Measurements from ENCODE around the gene TIE1. TPM values are rescaled to one million over a fixed set of nuclear protein-coding genes. Genes with fewer than 3 reads are reported as not detected.
A peak's percentile ranks its signal among the peaks of the same experiment; 100 is the strongest.

Gene TIE1
- total RNA-seq, 1 donor from 2014 or later, result 48.5 TPM

GRCh38 chr1:43363283-43363934, 62.6 kb downstream of the TIE1 start:
- no peak for TF ChIP-seq CTCF (IDR thresholded peaks at IDR 0.05)
- ATAC-seq (no peak), DNase-seq (no peak)
- no peaks in the 10 kb centered on the region for H3K27me3 ChIP-seq (ENCODE audit: low read depth)
- H3K27ac ChIP-seq, result no peak overlapping the region
- H3K4me3 ChIP-seq, result no peak overlapping the region
- intact Hi-C loops (cut with DNase I), result no loop called here
- H3K36me3 ChIP-seq, result peaks cover 51% of the 10 kb centered on the region
- H3K9me3 ChIP-seq, result no peaks in the 10 kb centered on the region
- peaks cover 22% of the 10 kb centered on the region for H3K4me1 ChIP-seq

GRCh38 chr1:43363935-43364525, 63.2 kb downstream of the TIE1 start:
- Histone ChIP-seq H3K27me3 (ENCODE audit: low read depth) (no peaks in the 10 kb centered on the region), H3K36me3 (peaks cover 51% of the 10 kb centered on the region), H3K4me1 (peaks cover 27% of the 10 kb centered on the region), H3K27ac (no peak overlapping the region), H3K9me3 (no peaks in the 10 kb centered on the region), H3K4me3 (no peak overlapping the region)
- intact Hi-C loops (cut with DNase I), result no loop called here
- TF ChIP-seq CTCF (IDR thresholded peaks at IDR 0.05), result no peak
- DNase-seq (no peak), ATAC-seq (no peak)

GRCh38 chr1:43365678-43366077, 64.9 kb downstream of the TIE1 start:
- intact Hi-C loops (cut with DNase I), result no loop called here

GRCh38 chr1:43366179-43366578, 65.4 kb downstream of the TIE1 start:
- intact Hi-C loops (cut with DNase I), result no loop called here
- H3K9me3 ChIP-seq, result no peaks in the 10 kb centered on the region
- H3K4me3 ChIP-seq, result peak overlapping the region; percentile 87
- DNase-seq (peak; percentile 72), ATAC-seq (peak; percentile 12 to 43)
- H3K27ac ChIP-seq, result peak overlapping the region; percentile 95
- H3K27me3 ChIP-seq (ENCODE audit: low read depth), result no peaks in the 10 kb centered on the region
- peaks cover 35% of the 10 kb centered on the region for H3K4me1 ChIP-seq
- H3K36me3 ChIP-seq, result peaks cover 44% of the 10 kb centered on the region
- no peak for TF ChIP-seq CTCF (IDR thresholded peaks at IDR 0.05)

More at GRCh38 chr1:43365678-43366077, 64.9 kb downstream of the TIE1 start:
- Histone ChIP-seq H3K9me3 (no peaks in the 10 kb centered on the region), H3K36me3 (peaks cover 49% of the 10 kb centered on the region), H3K27me3 (ENCODE audit: low read depth) (no peaks in the 10 kb centered on the region), H3K27ac (peak overlapping the region; percentile 95), H3K4me3 (peak overlapping the region; percentile 87), H3K4me1 (peaks cover 35% of the 10 kb centered on the region)
- no peak for DNase-seq
- no peak for TF ChIP-seq CTCF (IDR thresholded peaks at IDR 0.05)
- no peak for ATAC-seq

- Histone ChIP-seq H3K36me3 (peaks cover 40% of the 10 kb centered on the region), H3K27me3 (ENCODE audit: low read depth) (no peaks in the 10 kb centered on the region), H3K27ac (peak overlapping the region; percentile 95), H3K4me3 (peak overlapping the region; percentile 87), H3K9me3 (no peaks in the 10 kb centered on the region), H3K4me1 (peaks cover 35% of the 10 kb centered on the region)
- intact Hi-C loops (cut with DNase I), result no loop called here
- peak in 1 of 2 donors; percentile 1 for ATAC-seq
- TF ChIP-seq CTCF (IDR thresholded peaks at IDR 0.05), result no peak
- DNase-seq, result no peak
Observed at GRCh38 chr1:43366601-43367025, 65.8 kb downstream of the TIE1 start.
